MCF 10A (cell line): ENCODE results near the gene ELMO1. TPM values are rescaled to one million over a fixed set of nuclear protein-coding genes. Genes with fewer than 3 reads are reported as not detected.

Experiments
- BruUV-seq: library from RNA; stranded (reverse); fragments of 400-500 nt; replicated peaks from 2 replicates; lab custom pipeline; 2021; lab: Mats Ljungman, UMichigan
- CTCF ChIA-PET: fragments of 300-600 bp; sonication (Branson Sonifier 250); formaldehyde crosslinking; extraction: SDS; loops from one replicate; lab custom pipeline; 2021; ENCODE audit warnings: antibody characterized with exemption, inconsistent platforms; lab: Yijun Ruan, JAX
- POLR2A ChIA-PET: fragments of 300-600, 350-650 bp; sonication (Branson Sonifier 250); formaldehyde crosslinking; extraction: SDS; loops from one replicate; lab custom pipeline; 2020; ENCODE audit warnings: antibody characterized with exemption, inconsistent platforms; lab: Yijun Ruan, JAX
- DNase-seq: peaks from one replicate; pipeline ENCODE4 v3.0.0-alpha.2; 2018; ENCODE audit not compliant: unreplicated experiment
- H3K27ac Mint-ChIP-seq: one replicate; pipeline ENCODE4 v1.8.0; 2022; ENCODE audit warnings: mild to moderate bottlenecking, low read depth, mixed read lengths; ENCODE audit not compliant: unreplicated experiment
- H3K27me3 Mint-ChIP-seq: one replicate; pipeline ENCODE4 v1.8.0; 2022; ENCODE audit warnings: mixed read lengths; ENCODE audit not compliant: insufficient read depth, unreplicated experiment
- H3K36me3 Mint-ChIP-seq: one replicate; pipeline ENCODE4 v1.8.0; 2022; ENCODE audit warnings: mild to moderate bottlenecking, moderate library complexity, mixed read lengths; ENCODE audit not compliant: insufficient read depth, unreplicated experiment
- H3K4me1 Mint-ChIP-seq: one replicate; pipeline ENCODE4 v1.8.0; 2022; ENCODE audit warnings: mixed read lengths; ENCODE audit not compliant: insufficient read depth, unreplicated experiment
- H3K4me3 Mint-ChIP-seq: one replicate; pipeline ENCODE4 v1.8.0; 2022; ENCODE audit warnings: mild to moderate bottlenecking, moderate library complexity, mixed read lengths; ENCODE audit not compliant: unreplicated experiment
- H3K9me3 Mint-ChIP-seq: one replicate; pipeline ENCODE4 v1.8.0; 2022; ENCODE audit warnings: mixed read lengths; ENCODE audit not compliant: unreplicated experiment
- CTCF ChIP-seq: fragments of 200-600 bp; IDR thresholded peaks from one replicate; pipeline ENCODE4 v1.8.0; 2022; ENCODE audit warnings: antibody characterized with exemption, mild to moderate bottlenecking; ENCODE audit not compliant: unreplicated experiment
- intact Hi-C: fragments of 100-400 bp; cut with micrococcal nuclease; formaldehyde crosslinking; loops from 2 replicates; pipeline ENCODE4 v1.14.1; 2022
- total RNA-seq: library from RNA; stranded (reverse); gene quantifications from 2 replicates; pipeline ENCODE4 v1.2.3, GENCODE V29; 2022

ELMO1 gene
- total RNA-seq, 1 experiment from 2014 or later, result 0.30 TPM

- Mint-ChIP-seq H3K27me3 (no peaks in the 10 kb centered on the region), H3K4me1 (no peaks in the 10 kb centered on the region), H3K4me3 (no peak overlapping the region), H3K27ac (no peak overlapping the region), H3K36me3 (no peaks in the 10 kb centered on the region), H3K9me3 (no peaks in the 10 kb centered on the region)
- intact Hi-C loops, result no loop called here
- CTCF ChIA-PET, result interaction anchor here (0.5 kb wide), 1 partner anchor 67 kb away, joined by 3 read pairs; no protein-coding TSS in a partner anchor
- POLR2A ChIA-PET, result no interaction called here
- no peak for TF ChIP-seq CTCF
- DNase-seq, result no peak
- no TSS peak for BruUV-seq
Observed at GRCh38 chr7:36871355-36871738, 577.3 kb downstream of the ELMO1 start.

- intact Hi-C loops, result no loop called here
- BruUV-seq, result no TSS peak
- no peak for DNase-seq
- POLR2A ChIA-PET, result no interaction called here
- Mint-ChIP-seq H3K27me3 (no peaks in the 10 kb centered on the region), H3K36me3 (no peaks in the 10 kb centered on the region), H3K4me3 (no peak overlapping the region), H3K27ac (no peak overlapping the region), H3K4me1 (no peaks in the 10 kb centered on the region), H3K9me3 (no peaks in the 10 kb centered on the region)
- CTCF ChIA-PET, result no interaction called here
- TF ChIP-seq CTCF, result no peak
Observed at GRCh38 chr7:36870625-36871354, 577.9 kb downstream of the ELMO1 start.

- CTCF ChIA-PET, result no interaction called here
- no TSS peak for BruUV-seq
- no peaks in the 10 kb centered on the region for H3K27me3 Mint-ChIP-seq
- POLR2A ChIA-PET, result interaction anchor here (0.6 kb wide), 1 partner anchor 294 kb away, joined by 3 read pairs; no protein-coding TSS in a partner anchor
- intact Hi-C loops, result no loop called here
- H3K4me3 Mint-ChIP-seq, result no peak overlapping the region
- H3K9me3 Mint-ChIP-seq, result no peaks in the 10 kb centered on the region
- DNase-seq, result no peak
- H3K27ac Mint-ChIP-seq, result no peak overlapping the region
- no peaks in the 10 kb centered on the region for H3K4me1 Mint-ChIP-seq
- no peaks in the 10 kb centered on the region for H3K36me3 Mint-ChIP-seq
- TF ChIP-seq CTCF, result no peak
Observed at GRCh38 chr7:36868727-36869411, 579.8 kb downstream of the ELMO1 start.

- no TSS peak for BruUV-seq
- POLR2A ChIA-PET, result no interaction called here
- no peaks in the 10 kb centered on the region for H3K36me3 Mint-ChIP-seq
Observed at GRCh38 chr7:36865019-36865418, 583.6 kb downstream of the ELMO1 start.

More at GRCh38 chr7:36865019-36865418, 583.6 kb downstream of the ELMO1 start:
- DNase-seq, result no peak
- Mint-ChIP-seq H3K27me3 (no peaks in the 10 kb centered on the region), H3K9me3 (no peaks in the 10 kb centered on the region), H3K27ac (no peak overlapping the region), H3K4me1 (no peaks in the 10 kb centered on the region), H3K4me3 (no peak overlapping the region)
- CTCF ChIA-PET, result no interaction called here
- intact Hi-C loops, result no loop called here
- no peak for TF ChIP-seq CTCF
